GM19324 (cell line): ENCODE data around the gene TMEM218.

ENCODE experiments used
- ATAC-seq: cut with Tn5 transposase; IDR thresholded peaks from one replicate; pipeline ENCODE4 v1.9.1; 2021; ENCODE audit warnings: mild to moderate bottlenecking, moderate library complexity; ENCODE audit not compliant: unreplicated experiment, low FRiP score

Gene TMEM218

GRCh38 chr11:125132071-125132470 is 20.6 kb upstream of the TMEM218 start:
- no peak for ATAC-seq

- no peak for ATAC-seq
Observed at GRCh38 chr11:125129316-125129993, 18.0 kb upstream of the TMEM218 start.

- ATAC-seq = no peak
Observed at GRCh38 chr11:125128450-125128849, 17.0 kb upstream of the TMEM218 start.

- ATAC-seq = no peak
Observed at GRCh38 chr11:125124618-125124992, 13.2 kb upstream of the TMEM218 start.

GRCh38 chr11:125123947-125124617 is 12.7 kb upstream of the TMEM218 start:
- peak; percentile 94 for ATAC-seq

GRCh38 chr11:125123194-125123946 is 11.9 kb upstream of the TMEM218 start:
- no peak for ATAC-seq

GRCh38 chr11:125117429-125117828 is 6.0 kb upstream of the TMEM218 start:
- no peak for ATAC-seq

GRCh38 chr11:125114518-125114917 is 3.1 kb upstream of the TMEM218 start:
- no peak for ATAC-seq

GRCh38 chr11:125112208-125112604 is 780 bp upstream of the TMEM218 start:
- no peak for ATAC-seq

- ATAC-seq = no peak
Observed at GRCh38 chr11:125111001-125111342, 454 bp downstream of the TMEM218 start.

- no peak for ATAC-seq
Observed at GRCh38 chr11:125110506-125110905, 920 bp downstream of the TMEM218 start.

- ATAC-seq = no peak
Observed at GRCh38 chr11:125108469-125108868, 3.0 kb downstream of the TMEM218 start.

GRCh38 chr11:125105926-125106325 is 5.5 kb downstream of the TMEM218 start:
- no peak for ATAC-seq

- ATAC-seq = no peak
Observed at GRCh38 chr11:125102510-125102909, 8.9 kb downstream of the TMEM218 start.

- no peak for ATAC-seq
Observed at GRCh38 chr11:125102025-125102424, 9.4 kb downstream of the TMEM218 start.

- no peak for ATAC-seq
Observed at GRCh38 chr11:125101596-125101995, 9.8 kb downstream of the TMEM218 start.

GRCh38 chr11:125100136-125100535 is 11.3 kb downstream of the TMEM218 start:
- ATAC-seq = no peak

- no peak for ATAC-seq
Observed at GRCh38 chr11:125094731-125095130, 16.7 kb downstream of the TMEM218 start.

GRCh38 chr11:125093502-125093901 is 17.9 kb downstream of the TMEM218 start:
- no peak for ATAC-seq

- no peak for ATAC-seq
Observed at GRCh38 chr11:125092669-125093068, 18.8 kb downstream of the TMEM218 start.

GRCh38 chr11:125091877-125092664 is 19.4 kb downstream of the TMEM218 start:
- ATAC-seq = no peak
